Measurements from ENCODE around the gene DDX20. TPM values are rescaled to one million over a fixed set of nuclear protein-coding genes. Genes with fewer than 3 reads are reported as not detected.

DDX20 gene
- total and polyA plus RNA-seq, 2 donors (not counting 3 experiments of a cell fraction or from before 2014, with no cell fraction given) = 4.1 to 15.9 TPM

- Histone ChIP-seq H3K9me3 (replicated peaks; ENCODE audit: control insufficient read depth, insufficient read depth, low read length) (no peaks in the 10 kb centered on the region), H3K79me2 (ENCODE audit: control insufficient read depth, insufficient read depth, low read length) (no peaks in the 10 kb centered on the region), H3K27me3 (ENCODE audit: control insufficient read depth in 2 of 2, insufficient read depth in 2 of 2, low read length in 2 of 2) (no peaks in the 10 kb centered on the region), H3K36me3 (ENCODE audit: control insufficient read depth in 2 of 2, extremely low read depth in 1 of 2, insufficient read depth in 2 of 2, low read length in 2 of 2) (no peaks in the 10 kb centered on the region), H2AFZ (ENCODE audit: low read depth, low read length) (no peak overlapping the region), H3K9me1 (replicated peaks; ENCODE audit: control insufficient read depth, extremely low read depth, insufficient read depth, low read length) (no peaks in the 10 kb centered on the region), H3K4me1 (ENCODE audit: control insufficient read depth, extremely low read depth, insufficient read depth, low read length) (peaks cover 31% of the 10 kb centered on the region), H4K20me1 (replicated peaks; ENCODE audit: control insufficient read depth, extremely low read depth, insufficient read depth, low read length) (no peaks in the 10 kb centered on the region), H3K9ac (replicated peaks; ENCODE audit: extremely low read depth, insufficient read depth, low read length) (peak overlapping the region; percentile 14), H3K27ac (ENCODE audit: insufficient read depth, low read depth, low read length) (peak overlapping the region; percentile 89), H3K4me2 (ENCODE audit: insufficient read depth, low read length) (no peak overlapping the region), H3K4me3 (replicated peaks in 1 of 3; ENCODE audit: insufficient read depth in 1 of 3, low read depth in 1 of 3, low read length in 3 of 3) (no peak overlapping the region)
- CTCF ChIA-PET = interaction anchor here (1.3 to 4.3 kb wide), 4 partner anchors 11 to 37 kb away, joined by 4 to 30 read pairs (median 10); no protein-coding TSS in a partner anchor
- DNase-seq (ENCODE audit: low read depth, low spot score) (no peak), FAIRE-seq (no peak)
- dilution Hi-C loops (cut with MboI; ENCODE audit: extremely low pct_ligation_motif_present, low sequenced_read_pairs) = no loop called here
- no peak for TF ChIP-seq POLR2AphosphoS5 (IDR thresholded peaks at IDR 0.05; ENCODE audit: insufficient read depth, low read depth, low read length)
- no peak for TF ChIP-seq GATA2 (IDR thresholded peaks at IDR 0.05; ENCODE audit: insufficient read depth, insufficient read length, low read depth, low read length)
- no peak for TF ChIP-seq EZH2 (IDR thresholded peaks at IDR 0.05; ENCODE audit: borderline replicate concordance, low read depth, low read length, severe bottlenecking)
- no peak for TF ChIP-seq JUN (IDR thresholded peaks at IDR 0.05; ENCODE audit: borderline replicate concordance, insufficient read depth, insufficient read length, low read depth)
- TF ChIP-seq CTCF (IDR thresholded peaks at IDR 0.05; ENCODE audit: extremely low read depth in 1 of 2, insufficient read depth in 1 of 2, low read depth in 1 of 2, low read length in 2 of 2) = no peak
- no peak for TF ChIP-seq FOS (IDR thresholded peaks at IDR 0.05; ENCODE audit: borderline replicate concordance, insufficient read depth, low read length)
- no peak for TF ChIP-seq MYC (IDR thresholded peaks at IDR 0.05; ENCODE audit: low read depth, low read length)
- TF ChIP-seq POLR2A (IDR thresholded peaks at IDR 0.05; ENCODE audit: low read depth, low read length) = no peak
- TF ChIP-seq, protein P1, sequence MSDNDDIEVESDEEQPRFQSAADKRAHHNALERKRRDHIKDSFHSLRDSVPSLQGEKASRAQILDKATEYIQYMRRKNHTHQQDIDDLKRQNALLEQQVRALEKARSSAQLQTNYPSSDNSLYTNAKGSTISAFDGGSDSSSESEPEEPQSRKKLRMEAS (IDR thresholded peaks at IDR 0.05; ENCODE audit: insufficient read depth, insufficient read length) = no peak
- no TSS peak for BruUV-seq (replicated peaks)
- POLR2A ChIA-PET = no interaction called here
- intact Hi-C loops (cut with micrococcal nuclease) = loop anchor here (1.0 to 10.0 kb wide), 2 partner anchors 23 to 768 kb away; partner anchors contain the start of genes DDX20 and LRIF1
These were observed 23.0 kb upstream of the DDX20 start for GRCh38 chr1:111732718-111733117.

Measured in endothelial cell of umbilical vein (primary cell).